GM12878 (cell line): Measurements from ENCODE around the gene ALMS1. TPM values are rescaled to one million over a fixed set of nuclear protein-coding genes. Genes with fewer than 3 reads are reported as not detected.

ENCODE experiments used
- ATAC-seq: fragments of 200-7000 bp; cut with Tn5 transposase; 3 replicates; pipeline ENCODE4 v1.9.1; 2020; ENCODE audit warnings: mild to moderate bottlenecking, moderate library complexity
- BruUV-seq: library from RNA; stranded (reverse); fragments of 400-500 nt; replicated peaks from 2 replicates; lab custom pipeline; 2021; lab: Mats Ljungman, UMichigan
- CTCF ChIA-PET: fragments of 300-600 bp; sonication (Branson Sonifier 250); formaldehyde crosslinking; extraction: SDS; loops from one replicate; lab custom pipeline; 2021; ENCODE audit warnings: inconsistent platforms; lab: Yijun Ruan, JAX
- POLR2A ChIA-PET: fragments of 350-600 bp; formaldehyde crosslinking; extraction: SDS; loops from one replicate; lab custom pipeline; 2021; ENCODE audit warnings: inconsistent platforms; lab: Charles Lee
- RAD21 ChIA-PET: fragments of 300-600 bp; sonication (Branson Sonifier 250); formaldehyde crosslinking; loops from one replicate; lab custom pipeline; 2023; ENCODE audit warnings: antibody characterized with exemption; ENCODE audit not compliant: unreplicated experiment; lab: Charles Lee
- SMC1A ChIA-PET: fragments of 300-600 bp; sonication (Branson Sonifier 250); formaldehyde crosslinking; loops from one replicate; lab custom pipeline; 2023; ENCODE audit not compliant: unreplicated experiment, uncharacterized antibody; lab: Charles Lee
- DNase-seq: peaks from one replicate; pipeline ENCODE4 v3.0.0-alpha.2; 2011; ENCODE audit warnings: low read depth, low spot score
- FAIRE-seq: peaks from 3 replicates; lab custom pipeline; 2011; peaks lifted over from hg19 to GRCh38; lab: Jason Lieb, UNC
- H2AFZ ChIP-seq: 2 replicates; pipeline ENCODE4 v1.6.0; 2011; ENCODE audit warnings: low read depth, low read length, control low read depth; ENCODE audit not compliant: control insufficient read depth
- H3K27ac ChIP-seq: 2 replicates; pipeline ENCODE4 v1.5.1; 2011; ENCODE audit warnings: control low read depth; ENCODE audit not compliant: control insufficient read depth, insufficient read depth
- H3K27me3 ChIP-seq, 2 experiments: replicated peaks in 1 of 2; 2 replicates each; pipeline versions ENCODE4 v1.6.0 to v1.6.1; 2011; ENCODE audit warnings: low read length in 1 of 2; ENCODE audit not compliant: control insufficient read depth in 2 of 2, insufficient read depth in 2 of 2
- H3K36me3 ChIP-seq, 2 experiments: 2 replicates each; pipeline ENCODE4 v1.5.1; 2011; ENCODE audit warnings: low read length in 1 of 2; ENCODE audit not compliant: control insufficient read depth in 2 of 2, insufficient read depth in 2 of 2
- H3K4me1 ChIP-seq: 2 replicates; pipeline ENCODE4 v1.6.1; 2011; ENCODE audit warnings: mild to moderate bottlenecking, low read length, moderate library complexity, mixed read lengths; ENCODE audit not compliant: control insufficient read depth, insufficient read depth
- H3K4me2 ChIP-seq: 2 replicates; pipeline ENCODE4 v1.6.0; 2011; ENCODE audit warnings: control low read depth; ENCODE audit not compliant: control insufficient read depth, insufficient read depth
- H3K4me3 ChIP-seq: fragments of 200-600 bp; sonication (generic); 2 replicates; pipeline ENCODE4 v1.5.1; 2016
- H3K79me2 ChIP-seq: 2 replicates; pipeline ENCODE4 v1.6.0; 2011; ENCODE audit warnings: low read length; ENCODE audit not compliant: control insufficient read depth, insufficient read depth
- H3K9ac ChIP-seq: 2 replicates; pipeline ENCODE4 v1.8.0; 2011; ENCODE audit warnings: low read length, control low read depth, mixed read lengths; ENCODE audit not compliant: control insufficient read depth, insufficient read depth
- H3K9me3 ChIP-seq: replicated peaks from 3 replicates; pipeline ENCODE4 v1.5.1; 2011; ENCODE audit warnings: mild to moderate bottlenecking, low read length; ENCODE audit not compliant: control insufficient read depth, insufficient read depth
- H4K20me1 ChIP-seq: 2 replicates; pipeline ENCODE4 v1.6.0; 2011; ENCODE audit not compliant: control insufficient read depth, insufficient read depth
- ZNF207 ChIP-seq: fragments of 450-650 bp; IDR thresholded peaks from 2 replicates; pipeline ENCODE4 v1.6.1; 2014; ENCODE audit warnings: antibody characterized with exemption, mild to moderate bottlenecking, borderline replicate concordance
- WGBS: methylation state at CpG from one replicate; pipeline ENCODE4 v1.1.6; 2016; ENCODE audit warnings: low lambda C conversion rate; ENCODE audit not compliant: insufficient replicate concordance, insufficient coverage; ENCODE audit errors: missing lambda C conversion rate; 5-methylcytosine and 5-hydroxymethylcytosine counted together
- in situ Hi-C: fragments of 300-500 bp; cut with MboI; formaldehyde crosslinking; loops from 9 replicates; pipeline ENCODE4 v1.14.3; 2018; ENCODE audit warnings: mixed read lengths
- intact Hi-C: fragments of 100-400 bp; cut with micrococcal nuclease; formaldehyde crosslinking; loops from one replicate; pipeline ENCODE4 v1.14.2; 2022; ENCODE audit not compliant: unreplicated experiment
- polyA plus RNA-seq, 11 experiments: library from polyadenylated mRNA; depleted of rRNA in 4 of 11; unstranded in 6 of 11; stranded (reverse) in 5 of 11; fragments of >200 nt; fragmentation: Nextera tagmentation in 4 of 11; fragmentation: Illumina TruSeq in 1 of 11; extraction: Ambion mirVana in 4 of 11; extraction: Trizol in 1 of 11; gene quantifications; 1 replicate in 1 of 11; 2 replicates in 10 of 11; pipeline versions ENCODE4 v1.2.1 to v1.2.3, GENCODE V29; 2011 to 2016; ENCODE audit warnings: inconsistent platforms in 2 of 11, missing spikeins in 2 of 11, low read depth in 1 of 11
- total RNA-seq, 4 experiments: library from RNA; depleted of rRNA in 3 of 4; stranded (reverse); fragments of >200 nt in 3 of 4; fragmentation: Illumina TruSeq in 1 of 4; extraction: Trizol in 1 of 4; gene quantifications; 2 replicates each; pipeline versions ENCODE4 v1.2.1 to v1.2.3, GENCODE V29; 2013 to 2021
- TF ChIP-seq, protein P1 (sequence below): fragments of 450-650 bp; IDR thresholded peaks from 2 replicates; pipeline ENCODE4 v1.6.1; 2016; ENCODE audit warnings: mild to moderate bottlenecking, moderate library complexity, borderline replicate concordance
- TF ChIP-seq, protein P2 (sequence below): fragments of 450-650 bp; IDR thresholded peaks from 2 replicates; pipeline ENCODE4 v1.6.1; 2018; ENCODE audit warnings: mild to moderate bottlenecking, low read depth, moderate library complexity; ENCODE audit not compliant: partially characterized antibody
- TF ChIP-seq, protein P3 (sequence below): fragments of 450-650 bp; IDR thresholded peaks from 2 replicates; pipeline ENCODE4 v1.6.1; 2014; ENCODE audit warnings: mild to moderate bottlenecking

The ALMS1 gene
- total and polyA plus RNA-seq, 10 of the 15 experiments (the other 5 are each of a cell fraction or from before 2014, with no cell fraction given): 1.1 to 25.8 (median 10.6) TPM

DNA sequence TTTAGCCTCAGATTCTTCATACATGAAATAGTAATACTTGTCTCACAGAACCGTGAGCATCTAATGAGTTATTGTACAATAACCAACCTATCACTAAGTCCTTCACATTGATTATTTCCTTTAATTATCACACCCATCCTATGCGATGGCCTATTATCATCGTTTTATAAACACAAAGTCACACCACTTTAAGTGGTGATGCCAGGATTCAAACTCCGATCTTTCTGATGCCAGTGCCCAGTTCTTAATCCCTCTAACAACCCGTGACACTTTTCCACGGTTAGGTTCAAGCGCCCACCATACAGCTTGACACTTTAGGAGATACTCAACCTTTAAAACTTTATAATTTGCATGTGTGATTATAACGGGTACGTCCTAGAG is 523 bp upstream of the ALMS1 start:
- Histone ChIP-seq H2AFZ (peak overlapping the region; percentile 94), H3K27me3 (peaks cover 0 to 3% of the 10 kb centered on the region in 2 experiments; a peak in 1 of 4 replicates), H3K79me2 (peaks cover 14% of the 10 kb centered on the region), H3K9me3 (no peaks in the 10 kb centered on the region), H3K4me2 (peak overlapping the region; percentile 72), H3K4me3 (peak overlapping the region; percentile 70), H4K20me1 (no peaks in the 10 kb centered on the region), H3K36me3 (no peaks in the 10 kb centered on the region), H3K9ac (peak overlapping the region; percentile 79), H3K4me1 (no peaks in the 10 kb centered on the region), H3K27ac (peak overlapping the region; percentile 6; the same call in 1 of the 2 replicates)
- intact Hi-C loops: loop anchor here (2.0 to 10.0 kb wide), 3 partner anchors 100 to 220 kb away; partner anchors contain the start of genes CCT7, FBXO41 and PRADC1
- POLR2A ChIA-PET: interaction anchor here (0.5 to 0.6 kb wide), 3 partner anchors 8 to 644 kb away, joined by 3 to 5 read pairs (median 4); no protein-coding TSS in a partner anchor
- SMC1A ChIA-PET: interaction anchor here (0.5 to 1.1 kb wide), 2 partner anchors 25 to 109 kb away, joined by 3 read pairs; no protein-coding TSS in a partner anchor
- no peak for DNase-seq
- FAIRE-seq: no peak
- CTCF ChIA-PET: interaction anchor here (1.2 to 1.4 kb wide), 2 partner anchors 25 to 95 kb away, joined by 4 read pairs; no protein-coding TSS in a partner anchor
- BruUV-seq: no TSS peak
- RAD21 ChIA-PET: interaction anchor here (0.6 to 1.2 kb wide), 5 partner anchors 27 to 511 kb away, joined by 3 to 7 read pairs (median 3); partner anchors contain the start of gene TPRKB
- ATAC-seq: no peak
- WGBS: 2% methylated on average over 9 of the region's 9 CpGs
- TF ChIP-seq ZNF207: peak; percentile 83; the same call in 1 of the 2 replicates
- TF ChIP-seq, protein P1, sequence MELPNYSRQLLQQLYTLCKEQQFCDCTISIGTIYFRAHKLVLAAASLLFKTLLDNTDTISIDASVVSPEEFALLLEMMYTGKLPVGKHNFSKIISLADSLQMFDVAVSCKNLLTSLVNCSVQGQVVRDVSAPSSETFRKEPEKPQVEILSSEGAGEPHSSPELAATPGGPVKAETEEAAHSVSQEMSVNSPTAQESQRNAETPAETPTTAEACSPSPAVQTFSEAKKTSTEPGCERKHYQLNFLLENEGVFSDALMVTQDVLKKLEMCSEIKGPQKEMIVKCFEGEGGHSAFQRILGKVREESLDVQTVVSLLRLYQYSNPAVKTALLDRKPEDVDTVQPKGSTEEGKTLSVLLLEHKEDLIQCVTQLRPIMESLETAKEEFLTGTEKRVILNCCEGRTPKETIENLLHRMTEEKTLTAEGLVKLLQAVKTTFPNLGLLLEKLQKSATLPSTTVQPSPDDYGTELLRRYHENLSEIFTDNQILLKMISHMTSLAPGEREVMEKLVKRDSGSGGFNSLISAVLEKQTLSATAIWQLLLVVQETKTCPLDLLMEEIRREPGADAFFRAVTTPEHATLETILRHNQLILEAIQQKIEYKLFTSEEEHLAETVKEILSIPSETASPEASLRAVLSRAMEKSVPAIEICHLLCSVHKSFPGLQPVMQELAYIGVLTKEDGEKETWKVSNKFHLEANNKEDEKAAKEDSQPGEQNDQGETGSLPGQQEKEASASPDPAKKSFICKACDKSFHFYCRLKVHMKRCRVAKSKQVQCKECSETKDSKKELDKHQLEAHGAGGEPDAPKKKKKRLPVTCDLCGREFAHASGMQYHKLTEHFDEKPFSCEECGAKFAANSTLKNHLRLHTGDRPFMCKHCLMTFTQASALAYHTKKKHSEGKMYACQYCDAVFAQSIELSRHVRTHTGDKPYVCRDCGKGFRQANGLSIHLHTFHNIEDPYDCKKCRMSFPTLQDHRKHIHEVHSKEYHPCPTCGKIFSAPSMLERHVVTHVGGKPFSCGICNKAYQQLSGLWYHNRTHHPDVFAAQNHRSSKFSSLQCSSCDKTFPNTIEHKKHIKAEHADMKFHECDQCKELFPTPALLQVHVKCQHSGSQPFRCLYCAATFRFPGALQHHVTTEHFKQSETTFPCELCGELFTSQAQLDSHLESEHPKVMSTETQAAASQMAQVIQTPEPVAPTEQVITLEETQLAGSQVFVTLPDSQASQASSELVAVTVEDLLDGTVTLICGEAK: peak; percentile 18; the same call in 1 of the 2 replicates
- TF ChIP-seq, protein P2, sequence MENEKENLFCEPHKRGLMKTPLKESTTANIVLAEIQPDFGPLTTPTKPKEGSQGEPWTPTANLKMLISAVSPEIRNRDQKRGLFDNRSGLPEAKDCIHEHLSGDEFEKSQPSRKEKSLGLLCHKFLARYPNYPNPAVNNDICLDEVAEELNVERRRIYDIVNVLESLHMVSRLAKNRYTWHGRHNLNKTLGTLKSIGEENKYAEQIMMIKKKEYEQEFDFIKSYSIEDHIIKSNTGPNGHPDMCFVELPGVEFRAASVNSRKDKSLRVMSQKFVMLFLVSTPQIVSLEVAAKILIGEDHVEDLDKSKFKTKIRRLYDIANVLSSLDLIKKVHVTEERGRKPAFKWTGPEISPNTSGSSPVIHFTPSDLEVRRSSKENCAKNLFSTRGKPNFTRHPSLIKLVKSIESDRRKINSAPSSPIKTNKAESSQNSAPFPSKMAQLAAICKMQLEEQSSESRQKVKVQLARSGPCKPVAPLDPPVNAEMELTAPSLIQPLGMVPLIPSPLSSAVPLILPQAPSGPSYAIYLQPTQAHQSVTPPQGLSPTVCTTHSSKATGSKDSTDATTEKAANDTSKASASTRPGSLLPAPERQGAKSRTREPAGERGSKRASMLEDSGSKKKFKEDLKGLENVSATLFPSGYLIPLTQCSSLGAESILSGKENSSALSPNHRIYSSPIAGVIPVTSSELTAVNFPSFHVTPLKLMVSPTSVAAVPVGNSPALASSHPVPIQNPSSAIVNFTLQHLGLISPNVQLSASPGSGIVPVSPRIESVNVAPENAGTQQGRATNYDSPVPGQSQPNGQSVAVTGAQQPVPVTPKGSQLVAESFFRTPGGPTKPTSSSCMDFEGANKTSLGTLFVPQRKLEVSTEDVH: no peak
- TF ChIP-seq, protein P3, sequence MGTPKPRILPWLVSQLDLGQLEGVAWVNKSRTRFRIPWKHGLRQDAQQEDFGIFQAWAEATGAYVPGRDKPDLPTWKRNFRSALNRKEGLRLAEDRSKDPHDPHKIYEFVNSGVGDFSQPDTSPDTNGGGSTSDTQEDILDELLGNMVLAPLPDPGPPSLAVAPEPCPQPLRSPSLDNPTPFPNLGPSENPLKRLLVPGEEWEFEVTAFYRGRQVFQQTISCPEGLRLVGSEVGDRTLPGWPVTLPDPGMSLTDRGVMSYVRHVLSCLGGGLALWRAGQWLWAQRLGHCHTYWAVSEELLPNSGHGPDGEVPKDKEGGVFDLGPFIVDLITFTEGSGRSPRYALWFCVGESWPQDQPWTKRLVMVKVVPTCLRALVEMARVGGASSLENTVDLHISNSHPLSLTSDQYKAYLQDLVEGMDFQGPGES: no peak
- in situ Hi-C loops: no loop called here
